ENCODE measurements around the gene CFDP1. TPM values are rescaled to one million over a fixed set of nuclear protein-coding genes. Genes with fewer than 3 reads are reported as not detected.

CFDP1 gene
- total RNA-seq, 1 donor from 2014 or later, result 59.7 TPM

DNA sequence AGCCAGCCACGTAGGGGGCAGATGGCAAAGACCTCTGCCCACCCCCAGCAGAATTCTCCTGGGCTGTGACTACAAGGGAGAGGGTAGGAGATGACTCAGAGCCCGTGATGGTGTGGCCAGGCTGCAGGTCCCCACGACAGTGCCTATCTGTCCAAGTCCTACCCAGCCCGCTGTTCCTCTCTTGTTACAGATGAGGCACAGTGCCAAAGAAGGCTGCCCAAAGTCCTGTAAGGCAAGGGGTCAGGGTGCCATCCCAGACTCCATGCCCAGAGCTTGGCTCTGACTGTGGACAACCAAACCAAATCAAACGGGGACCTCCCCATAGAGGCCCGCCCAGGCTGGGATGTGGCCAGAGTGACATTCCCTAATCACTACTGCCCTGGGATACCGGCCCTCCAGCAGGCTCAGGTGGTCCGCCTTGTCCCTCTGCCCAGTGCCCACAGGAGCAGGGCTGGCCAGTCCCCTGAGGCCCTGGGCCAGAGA is 169.3 kb downstream of the CFDP1 start:
- Histone ChIP-seq H3K36me3 (ENCODE audit: control insufficient read depth, insufficient read depth, low read length) (peaks cover 3% of the 10 kb centered on the region), H3K27me3 (ENCODE audit: control insufficient read depth, insufficient read depth, low read length) (no peaks in the 10 kb centered on the region), H3K4me3 (ENCODE audit: low read depth, low read length) (peak overlapping the region; percentile 96)
- DNase-seq (ENCODE audit: low read depth), result no peak
- no peak for TF ChIP-seq CTCF (IDR thresholded peaks at IDR 0.05; ENCODE audit: insufficient read depth, low read length, poor library complexity, severe bottlenecking)

- Histone ChIP-seq H3K27me3 (ENCODE audit: control insufficient read depth, insufficient read depth, low read length) (no peaks in the 10 kb centered on the region), H3K4me3 (ENCODE audit: low read depth, low read length) (no peak overlapping the region), H3K36me3 (ENCODE audit: control insufficient read depth, insufficient read depth, low read length) (peaks cover 3% of the 10 kb centered on the region)
- no peak for DNase-seq (ENCODE audit: low read depth)
- no peak for TF ChIP-seq CTCF (IDR thresholded peaks at IDR 0.05; ENCODE audit: insufficient read depth, low read length, poor library complexity, severe bottlenecking)
Observed at GRCh38 chr16:75263291-75263962, 169.9 kb downstream of the CFDP1 start.

DNA sequence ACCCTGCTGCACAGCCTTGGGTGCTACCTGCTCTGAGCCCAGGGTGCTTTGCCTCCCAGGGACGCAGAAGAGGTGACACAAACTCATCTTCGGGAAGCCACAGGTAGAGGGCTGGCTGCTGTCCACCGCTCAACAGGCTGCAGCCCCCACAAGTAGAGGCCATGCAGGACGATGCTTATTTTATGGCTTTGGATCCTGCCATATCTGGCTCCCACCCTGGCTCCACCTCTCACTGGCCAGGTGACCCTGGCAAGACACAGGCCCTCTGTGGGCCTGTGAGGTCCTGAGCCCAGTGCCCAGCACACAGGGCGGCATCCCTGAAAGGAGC is 170.5 kb downstream of the CFDP1 start:
- Histone ChIP-seq H3K27me3 (ENCODE audit: control insufficient read depth, insufficient read depth, low read length) (no peaks in the 10 kb centered on the region), H3K4me3 (ENCODE audit: low read depth, low read length) (no peak overlapping the region), H3K36me3 (ENCODE audit: control insufficient read depth, insufficient read depth, low read length) (peaks cover 3% of the 10 kb centered on the region)
- no peak for TF ChIP-seq CTCF (IDR thresholded peaks at IDR 0.05; ENCODE audit: insufficient read depth, low read length, poor library complexity, severe bottlenecking)
- no peak for DNase-seq (ENCODE audit: low read depth)

- Histone ChIP-seq H3K36me3 (ENCODE audit: control insufficient read depth, insufficient read depth, low read length) (peaks cover 3% of the 10 kb centered on the region), H3K27me3 (ENCODE audit: control insufficient read depth, insufficient read depth, low read length) (no peaks in the 10 kb centered on the region), H3K4me3 (ENCODE audit: low read depth, low read length) (no peak overlapping the region)
- TF ChIP-seq CTCF (IDR thresholded peaks at IDR 0.05; ENCODE audit: insufficient read depth, low read length, poor library complexity, severe bottlenecking), result no peak
- no peak for DNase-seq (ENCODE audit: low read depth)
Observed at GRCh38 chr16:75262104-75262799, 171.1 kb downstream of the CFDP1 start.

DNA sequence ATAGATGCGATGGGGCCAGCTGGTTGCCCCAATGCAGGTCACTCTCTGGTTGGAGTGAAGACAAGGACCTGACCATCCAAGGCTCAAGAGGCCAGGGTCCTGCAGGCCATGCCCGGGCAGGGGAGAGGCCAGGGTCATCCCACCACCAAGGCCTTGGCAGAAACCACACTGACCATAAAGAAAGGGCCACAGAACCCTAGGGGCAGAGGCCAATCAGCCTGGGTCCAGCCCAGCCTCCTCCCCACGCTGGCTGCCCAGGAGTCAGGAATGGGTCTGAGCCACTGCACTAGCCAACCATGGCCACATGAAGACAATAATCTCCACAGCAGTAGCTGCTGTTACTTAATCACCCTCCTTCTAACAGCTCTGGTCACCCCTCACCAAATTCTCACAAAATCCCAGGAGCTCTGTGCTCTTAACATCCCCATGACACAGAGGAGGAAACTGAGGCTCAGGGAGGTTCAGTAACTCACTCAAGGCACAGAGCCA is 171.7 kb downstream of the CFDP1 start:
- DNase-seq (ENCODE audit: low read depth), result no peak
- TF ChIP-seq CTCF (IDR thresholded peaks at IDR 0.05; ENCODE audit: insufficient read depth, low read length, poor library complexity, severe bottlenecking), result no peak
- Histone ChIP-seq H3K36me3 (ENCODE audit: control insufficient read depth, insufficient read depth, low read length) (peaks cover 3% of the 10 kb centered on the region), H3K27me3 (ENCODE audit: control insufficient read depth, insufficient read depth, low read length) (no peaks in the 10 kb centered on the region), H3K4me3 (ENCODE audit: low read depth, low read length) (no peak overlapping the region)

Measured in kidney epithelial cell (primary cell).